ENCODE measurements around the gene MC4R.

Gene MC4R

GRCh38 chr18:60358516-60358915 lies 14.1 kb downstream of the MC4R start:
- no peak overlapping the region for H3K4me2 ChIP-seq (ENCODE audit: low read length)
- TF ChIP-seq CTCF (IDR thresholded peaks at IDR 0.05): no peak
- no peaks in the 10 kb centered on the region for H3K27me3 ChIP-seq (ENCODE audit: control insufficient read depth, insufficient read depth, low read length)
- H2AFZ ChIP-seq: no peak overlapping the region
- H3K27ac ChIP-seq: no peak overlapping the region
- no peak overlapping the region for H3K9ac ChIP-seq
- H3K9me3 ChIP-seq (ENCODE audit: control insufficient read depth, low read length): no peaks in the 10 kb centered on the region
- no peaks in the 10 kb centered on the region for H3K36me3 ChIP-seq (ENCODE audit: control insufficient read depth, insufficient read depth, low read length)
- H3K4me1 ChIP-seq: no peaks in the 10 kb centered on the region
- H3K4me3 ChIP-seq (ENCODE audit: low read depth, low read length): no peak overlapping the region
- H3K79me2 ChIP-seq: no peaks in the 10 kb centered on the region

- Histone ChIP-seq H3K36me3 (ENCODE audit: control insufficient read depth, insufficient read depth, low read length) (no peaks in the 10 kb centered on the region), H3K9ac (no peak overlapping the region), H3K9me3 (ENCODE audit: control insufficient read depth, low read length) (no peaks in the 10 kb centered on the region), H3K4me1 (no peaks in the 10 kb centered on the region), H3K27me3 (ENCODE audit: control insufficient read depth, insufficient read depth, low read length) (no peaks in the 10 kb centered on the region), H3K79me2 (no peaks in the 10 kb centered on the region), H2AFZ (no peak overlapping the region), H3K4me3 (ENCODE audit: low read depth, low read length) (no peak overlapping the region), H3K27ac (no peak overlapping the region), H3K4me2 (ENCODE audit: low read length) (no peak overlapping the region)
- no peak for TF ChIP-seq CTCF (IDR thresholded peaks at IDR 0.05)
Observed at GRCh38 chr18:60350941-60351340, 21.6 kb downstream of the MC4R start.

GRCh38 chr18:60350150-60350549 lies 22.4 kb downstream of the MC4R start:
- Histone ChIP-seq H3K27ac (no peak overlapping the region), H3K9ac (no peak overlapping the region), H3K4me1 (no peaks in the 10 kb centered on the region), H3K36me3 (ENCODE audit: control insufficient read depth, insufficient read depth, low read length) (no peaks in the 10 kb centered on the region), H3K9me3 (ENCODE audit: control insufficient read depth, low read length) (no peaks in the 10 kb centered on the region), H3K79me2 (no peaks in the 10 kb centered on the region), H3K27me3 (ENCODE audit: control insufficient read depth, insufficient read depth, low read length) (no peaks in the 10 kb centered on the region), H3K4me2 (ENCODE audit: low read length) (no peak overlapping the region), H3K4me3 (ENCODE audit: low read depth, low read length) (no peak overlapping the region), H2AFZ (no peak overlapping the region)
- no peak for TF ChIP-seq CTCF (IDR thresholded peaks at IDR 0.05)

GRCh38 chr18:60347526-60348045 lies 25.0 kb downstream of the MC4R start:
- no peaks in the 10 kb centered on the region for H3K79me2 ChIP-seq
- TF ChIP-seq CTCF (IDR thresholded peaks at IDR 0.05): no peak
- H3K4me3 ChIP-seq (ENCODE audit: low read depth, low read length): no peak overlapping the region
- no peaks in the 10 kb centered on the region for H3K4me1 ChIP-seq
- H3K4me2 ChIP-seq (ENCODE audit: low read length): no peak overlapping the region
- no peaks in the 10 kb centered on the region for H3K9me3 ChIP-seq (ENCODE audit: control insufficient read depth, low read length)
- no peaks in the 10 kb centered on the region for H3K27me3 ChIP-seq (ENCODE audit: control insufficient read depth, insufficient read depth, low read length)
- no peak overlapping the region for H2AFZ ChIP-seq
- no peaks in the 10 kb centered on the region for H3K36me3 ChIP-seq (ENCODE audit: control insufficient read depth, insufficient read depth, low read length)
- H3K9ac ChIP-seq: no peak overlapping the region
- no peak overlapping the region for H3K27ac ChIP-seq

- no peak overlapping the region for H2AFZ ChIP-seq
- no peak overlapping the region for H3K27ac ChIP-seq
- H3K4me2 ChIP-seq (ENCODE audit: low read length): no peak overlapping the region
- no peaks in the 10 kb centered on the region for H3K9me3 ChIP-seq (ENCODE audit: control insufficient read depth, low read length)
- H3K79me2 ChIP-seq: no peaks in the 10 kb centered on the region
- H3K4me1 ChIP-seq: no peaks in the 10 kb centered on the region
- no peaks in the 10 kb centered on the region for H3K27me3 ChIP-seq (ENCODE audit: control insufficient read depth, insufficient read depth, low read length)
- TF ChIP-seq CTCF (IDR thresholded peaks at IDR 0.05): no peak
- no peaks in the 10 kb centered on the region for H3K36me3 ChIP-seq (ENCODE audit: control insufficient read depth, insufficient read depth, low read length)
- H3K9ac ChIP-seq: no peak overlapping the region
- no peak overlapping the region for H3K4me3 ChIP-seq (ENCODE audit: low read depth, low read length)
Observed at GRCh38 chr18:60339018-60339417, 33.6 kb downstream of the MC4R start.
